PC-9 (cell line): ENCODE data around the gene OR11H6.

Experiments
- EZH2 ChIP-seq: fragments of 200-600 bp; sonication (generic); IDR thresholded peaks from 2 replicates; pipeline ENCODE4 v1.8.0; 2017; ENCODE audit warnings: antibody characterized with exemption, low read depth
- TF ChIP-seq, protein P1 (sequence below): fragments of 200-600 bp; sonication (generic); conservative IDR thresholded peaks from 2 replicates; pipeline ENCODE4 v1.6.1; 2017; ENCODE audit warnings: mixed run types, antibody characterized with exemption, mild to moderate bottlenecking, moderate library complexity

DNA sequence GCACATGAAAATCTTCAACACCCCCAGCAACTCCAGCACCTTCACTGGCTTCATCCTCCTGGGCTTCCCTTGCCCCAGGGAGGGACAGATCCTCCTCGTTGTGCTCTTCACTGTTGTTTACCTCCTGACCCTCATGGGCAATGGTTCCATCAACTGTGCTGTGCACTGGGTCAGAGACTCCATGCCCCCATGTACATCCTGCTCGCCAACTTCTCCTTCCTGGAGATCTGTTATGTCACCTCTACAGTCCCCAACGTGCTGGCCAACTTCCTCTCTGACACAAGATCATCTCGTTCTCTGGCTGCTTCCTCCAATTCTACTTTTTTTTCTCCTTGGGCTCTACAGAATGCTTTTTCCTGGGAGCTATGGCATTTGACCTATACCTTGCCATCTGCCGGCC is 44.3 kb upstream of the OR11H6 start:
- TF ChIP-seq, protein P1, sequence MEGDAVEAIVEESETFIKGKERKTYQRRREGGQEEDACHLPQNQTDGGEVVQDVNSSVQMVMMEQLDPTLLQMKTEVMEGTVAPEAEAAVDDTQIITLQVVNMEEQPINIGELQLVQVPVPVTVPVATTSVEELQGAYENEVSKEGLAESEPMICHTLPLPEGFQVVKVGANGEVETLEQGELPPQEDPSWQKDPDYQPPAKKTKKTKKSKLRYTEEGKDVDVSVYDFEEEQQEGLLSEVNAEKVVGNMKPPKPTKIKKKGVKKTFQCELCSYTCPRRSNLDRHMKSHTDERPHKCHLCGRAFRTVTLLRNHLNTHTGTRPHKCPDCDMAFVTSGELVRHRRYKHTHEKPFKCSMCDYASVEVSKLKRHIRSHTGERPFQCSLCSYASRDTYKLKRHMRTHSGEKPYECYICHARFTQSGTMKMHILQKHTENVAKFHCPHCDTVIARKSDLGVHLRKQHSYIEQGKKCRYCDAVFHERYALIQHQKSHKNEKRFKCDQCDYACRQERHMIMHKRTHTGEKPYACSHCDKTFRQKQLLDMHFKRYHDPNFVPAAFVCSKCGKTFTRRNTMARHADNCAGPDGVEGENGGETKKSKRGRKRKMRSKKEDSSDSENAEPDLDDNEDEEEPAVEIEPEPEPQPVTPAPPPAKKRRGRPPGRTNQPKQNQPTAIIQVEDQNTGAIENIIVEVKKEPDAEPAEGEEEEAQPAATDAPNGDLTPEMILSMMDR = no peak
- TF ChIP-seq EZH2 = no peak
